Liver (tissue), 9 donors: ENCODE data around the gene DLK1. TPM values are rescaled to one million over a fixed set of nuclear protein-coding genes. Genes with fewer than 3 reads are reported as not detected.

ENCODE experiments used
- DNase-seq: peaks from one replicate; pipeline ENCODE4 v3.0.0-alpha.2; 2017; ENCODE audit warnings: low spot score
- H3K27ac ChIP-seq, 2 donors: one replicate each; pipeline ENCODE4 v1.7.0; 2013; ENCODE audit warnings: inconsistent platforms in 2 of 2, low read length in 2 of 2, control low read depth in 1 of 2, low read depth in 1 of 2, mild to moderate bottlenecking in 1 of 2
- H3K27me3 ChIP-seq, 4 donors: one replicate each; pipeline versions ENCODE4 v1.6.1 to v1.7.0; 2013; ENCODE audit warnings: low read length in 3 of 4, inconsistent platforms in 1 of 4, mild to moderate bottlenecking in 1 of 4, moderate library complexity in 1 of 4; ENCODE audit not compliant: control insufficient read depth in 4 of 4, insufficient read depth in 4 of 4
- H3K36me3 ChIP-seq, 4 donors: one replicate each; pipeline versions ENCODE4 v1.6.1 to v1.7.0; 2013; ENCODE audit warnings: low read length in 3 of 4, mild to moderate bottlenecking in 3 of 4, low read depth in 1 of 4, moderate library complexity in 1 of 4; ENCODE audit not compliant: control insufficient read depth in 4 of 4, insufficient read depth in 3 of 4
- H3K4me1 ChIP-seq, 4 donors: one replicate each; pipeline versions ENCODE4 v1.6.1 to v1.7.0; 2013; ENCODE audit warnings: low read length in 3 of 4, mild to moderate bottlenecking in 3 of 4, moderate library complexity in 1 of 4; ENCODE audit not compliant: control insufficient read depth in 4 of 4, insufficient read depth in 4 of 4
- H3K4me3 ChIP-seq, 3 donors: one replicate each; pipeline versions ENCODE4 v1.6.1 to v1.7.0; 2013; ENCODE audit warnings: low read length in 3 of 3, control low read depth in 1 of 3, low read depth in 1 of 3, mild to moderate bottlenecking in 1 of 3
- H3K9ac ChIP-seq, 2 donors: one replicate each; pipeline ENCODE4 v1.7.0; 2013; ENCODE audit warnings: low read length in 2 of 2, mild to moderate bottlenecking in 2 of 2, moderate library complexity in 2 of 2, control low read depth in 1 of 2, low read depth in 1 of 2
- H3K9me3 ChIP-seq, 4 donors: one replicate each; pipeline versions ENCODE4 v1.6.1 to v1.7.0; 2013; ENCODE audit warnings: low read length in 3 of 4; ENCODE audit not compliant: control insufficient read depth in 4 of 4
- ATF3 ChIP-seq: IDR thresholded peaks from 2 replicates; pipeline ENCODE4 v1.6.1; 2016; ENCODE audit warnings: antibody characterized with exemption
- CTCF ChIP-seq: fragments of 150-350 bp; IDR thresholded peaks from 2 replicates; pipeline ENCODE4 v1.5.1; 2017; ENCODE audit warnings: improper control_type of control experiment, low read depth, low read length; ENCODE audit not compliant: missing input control
- EGR1 ChIP-seq, 2 donors: IDR thresholded peaks; 2 replicates each; pipeline ENCODE4 v1.6.1; 2016 to 2018; ENCODE audit warnings: antibody characterized with exemption in 2 of 2, low read depth in 2 of 2
- FOXA1 ChIP-seq: IDR thresholded peaks from 2 replicates; pipeline ENCODE4 v1.6.1; 2016; ENCODE audit warnings: antibody characterized with exemption
- GABPA ChIP-seq, 2 donors: IDR thresholded peaks in 1 of 2; conservative IDR thresholded peaks in 1 of 2; 2 replicates each; pipeline ENCODE4 v1.6.1; 2016; ENCODE audit warnings: antibody characterized with exemption in 2 of 2, mild to moderate bottlenecking in 1 of 2, moderate library complexity in 1 of 2
- HNF4A ChIP-seq, 2 donors: conservative IDR thresholded peaks; 2 replicates each; pipeline ENCODE4 v1.6.1; 2016; ENCODE audit warnings: antibody characterized with exemption in 2 of 2, mild to moderate bottlenecking in 2 of 2
- HNF4G ChIP-seq: IDR thresholded peaks from 2 replicates; pipeline ENCODE4 v1.6.1; 2016; ENCODE audit warnings: antibody characterized with exemption
- JUND ChIP-seq, 2 donors: IDR thresholded peaks; 2 replicates each; pipeline ENCODE4 v1.6.1; 2016; ENCODE audit warnings: antibody characterized with exemption in 2 of 2
- MAX ChIP-seq: IDR thresholded peaks from 2 replicates; pipeline ENCODE4 v1.6.1; 2016; ENCODE audit warnings: antibody characterized with exemption
- NR2F2 ChIP-seq: IDR thresholded peaks from 2 replicates; pipeline ENCODE4 v1.6.1; 2016; ENCODE audit warnings: antibody characterized with exemption
- RAD21 ChIP-seq, 2 donors: IDR thresholded peaks; 2 replicates each; pipeline ENCODE4 v1.6.1; 2016; ENCODE audit warnings: antibody characterized with exemption in 2 of 2, mild to moderate bottlenecking in 2 of 2
- REST ChIP-seq: IDR thresholded peaks from 2 replicates; pipeline ENCODE4 v1.6.1; 2016; ENCODE audit warnings: antibody characterized with exemption, mild to moderate bottlenecking
- SP1 ChIP-seq: IDR thresholded peaks from 2 replicates; pipeline ENCODE4 v1.6.1; 2018; ENCODE audit warnings: antibody characterized with exemption, mild to moderate bottlenecking
- TAF1 ChIP-seq: conservative IDR thresholded peaks from 2 replicates; pipeline ENCODE4 v1.6.1; 2016; ENCODE audit warnings: antibody characterized with exemption, mild to moderate bottlenecking
- YY1 ChIP-seq: IDR thresholded peaks from 2 replicates; pipeline ENCODE4 v1.6.1; 2016; ENCODE audit warnings: antibody characterized with exemption, mild to moderate bottlenecking
- WGBS: extraction: QIAGEN DNeasy Blood & Tissue Kit; methylation state at CpG from one replicate; pipeline ENCODE4 v1.1.7; 2013; 5-methylcytosine and 5-hydroxymethylcytosine counted together
- polyA plus RNA-seq, 2 donors: library from polyadenylated mRNA; stranded (reverse) in 1 of 2; unstranded in 1 of 2; fragments of 200-250 nt in 1 of 2; fragments of >200 nt in 1 of 2; fragmentation: Nextera tagmentation in 1 of 2; extraction: Ambion mirVana in 1 of 2; gene quantifications; one replicate each; pipeline versions ENCODE4 v1.2.1 to v1.2.3, GENCODE V29; 2013 to 2015
- total RNA-seq, 2 donors: library from RNA; depleted of rRNA; stranded (reverse); fragments of >200 nt; gene quantifications; one replicate each; pipeline ENCODE4 v1.2.3, GENCODE V29; 2014
- donor health status: healthy.
- donor health status: healthy.
- donor health status: healthy.
- donor health status: healthy.
- donor health status: healthy.

Gene DLK1
- total and polyA plus RNA-seq, 4 donors, result 0.42 to 331 (median 1.8) TPM; not detected in 1

DNA sequence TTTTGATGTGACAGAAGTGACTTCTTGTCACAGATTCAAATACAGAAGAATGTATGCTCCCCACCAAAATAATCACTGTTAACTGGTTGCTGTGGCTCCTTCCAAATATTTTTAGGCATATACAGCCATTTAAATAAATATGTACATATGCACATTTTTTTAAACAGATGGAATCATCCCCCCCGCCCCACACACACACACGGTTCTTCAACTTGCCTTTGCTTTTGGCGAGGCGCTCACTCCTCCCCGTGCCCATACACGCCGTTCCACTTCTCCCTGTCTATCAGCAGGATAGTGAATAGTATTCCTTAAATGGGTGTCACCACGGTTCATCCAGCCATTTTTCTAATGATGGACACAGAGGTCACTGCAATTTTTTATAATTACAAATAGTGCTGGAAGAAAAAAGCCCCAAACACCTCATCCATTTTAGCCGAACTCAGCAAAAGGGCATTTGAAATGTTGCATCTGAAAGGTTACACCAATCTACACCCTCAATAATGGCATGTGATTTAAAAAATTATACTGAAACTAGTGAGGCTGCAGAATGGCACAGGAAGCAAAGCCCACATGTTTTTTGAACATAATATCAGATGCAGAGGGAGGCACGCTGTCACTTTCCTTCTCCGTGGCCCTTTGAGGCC is 60.0 kb downstream of the DLK1 start:
- Histone ChIP-seq H3K4me1 (no peaks in the 10 kb centered on the region), H3K4me3 (no peak overlapping the region), H3K27me3 (no peaks in the 10 kb centered on the region), H3K27ac (no peak overlapping the region), H3K36me3 (no peaks in the 10 kb centered on the region), H3K9me3 (no peaks in the 10 kb centered on the region), H3K9ac (no peak overlapping the region)
- TF ChIP-seq CTCF (no peak), EGR1 (IDR thresholded peaks at IDR 0.05; ENCODE audit: low read depth in 2 of 2) (no peak), NR2F2 (no peak), GABPA (IDR thresholded peaks at IDR 0.05 in 1 of 2, conservative IDR thresholded peaks at IDR 0.05 in 1 of 2) (no peak), RAD21 (IDR thresholded peaks at IDR 0.05) (no peak), HNF4G (no peak), ATF3 (no peak), JUND (IDR thresholded peaks at IDR 0.05) (no peak), FOXA1 (no peak), TAF1 (no peak)
- DNase-seq, result no peak
- WGBS, result 90% methylated on average over 11 of the region's 11 CpGs

DNA sequence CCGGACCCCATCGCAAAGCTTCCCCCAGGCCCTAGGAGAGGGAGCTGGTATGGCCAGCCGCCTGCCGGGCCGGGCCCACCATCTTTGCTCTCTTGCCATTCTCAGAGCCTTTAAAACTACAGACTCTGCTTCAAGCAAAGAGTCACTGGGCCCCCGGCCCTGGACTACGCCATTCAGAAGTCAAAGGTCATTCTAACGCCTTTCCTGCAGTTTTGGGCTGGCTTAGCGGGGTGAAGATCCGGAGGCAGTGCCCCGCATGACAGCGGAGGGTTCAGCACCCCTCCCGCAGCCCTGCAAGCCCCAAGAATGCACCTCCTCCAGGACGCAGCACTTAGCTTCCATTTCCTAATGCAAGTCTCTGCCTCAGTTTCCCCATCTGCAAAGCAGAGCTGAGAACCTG is 61.0 kb downstream of the DLK1 start:
- no peak overlapping the region for H3K4me3 ChIP-seq
- no peak overlapping the region for H3K27ac ChIP-seq
- no peak overlapping the region for H3K9ac ChIP-seq
- H3K9me3 ChIP-seq, result no peaks in the 10 kb centered on the region
- 91% methylated on average over 14 of the region's 14 CpGs for WGBS
- no peak for DNase-seq
- TF ChIP-seq YY1 (no peak), TAF1 (no peak), JUND (IDR thresholded peaks at IDR 0.05) (no peak), MAX (no peak), REST (no peak), SP1 (no peak), EGR1 (IDR thresholded peaks at IDR 0.05; ENCODE audit: low read depth in 2 of 2) (no peak), ATF3 (no peak), HNF4A (conservative IDR thresholded peaks at IDR 0.05) (no peak), CTCF (no peak)
- no peaks in the 10 kb centered on the region for H3K27me3 ChIP-seq
- H3K36me3 ChIP-seq, result no peaks in the 10 kb centered on the region
- H3K4me1 ChIP-seq, result no peaks in the 10 kb centered on the region
